HG03060 (cell line): ENCODE measurements around the gene SRD5A3.
"Not testable (repeated sequence)": the region's sequence is repeated elsewhere in the genome, so short reads cannot be mapped to it uniquely, and the experiment has no call there.

Experiments
- ATAC-seq: cut with Tn5 transposase; IDR thresholded peaks from one replicate; pipeline ENCODE4 v1.9.1; 2021; ENCODE audit warnings: low read depth, moderate number of reproducible peaks; ENCODE audit not compliant: unreplicated experiment

SRD5A3 gene

DNA sequence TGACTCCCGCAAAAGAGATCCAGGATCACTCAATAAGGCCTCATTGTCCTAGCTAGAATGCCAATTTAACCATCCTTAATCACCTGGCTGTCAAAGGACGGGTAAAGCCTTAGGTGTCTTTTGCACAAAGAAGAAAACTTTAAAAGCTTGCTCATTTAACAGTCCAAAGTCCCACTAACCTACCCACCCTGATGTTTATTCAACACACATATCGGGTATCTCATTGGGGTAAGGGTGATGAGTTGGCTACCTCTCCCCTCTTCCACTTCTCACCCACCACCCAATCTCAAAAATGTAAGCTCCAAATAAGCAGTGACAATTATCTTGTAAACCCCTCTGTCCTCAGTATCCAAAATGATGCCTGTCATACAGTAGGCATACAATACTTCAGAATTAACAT is 988 bp upstream of the SRD5A3 start:
- ATAC-seq: no peak

DNA sequence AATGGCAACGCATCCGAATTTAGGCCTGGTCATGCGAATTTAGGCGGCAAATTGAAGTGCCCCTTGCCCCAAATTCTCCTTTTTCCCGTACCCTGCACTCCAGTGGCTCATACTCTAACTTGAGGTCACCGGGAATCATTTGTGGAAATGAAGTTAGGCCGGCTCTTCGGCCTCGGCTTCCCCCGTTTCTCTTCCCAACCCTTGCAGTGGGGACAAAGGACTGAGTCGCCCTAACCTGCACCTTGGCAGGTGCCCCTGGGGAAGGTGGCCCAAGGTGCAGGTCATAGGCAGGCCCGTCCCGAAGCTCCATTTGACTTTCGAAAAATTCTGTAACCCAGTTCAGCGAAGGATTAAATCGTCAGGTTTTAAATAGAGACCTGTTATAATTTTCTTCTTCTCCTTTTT is 811 bp downstream of the SRD5A3 start:
- ATAC-seq: peak; percentile 1

DNA sequence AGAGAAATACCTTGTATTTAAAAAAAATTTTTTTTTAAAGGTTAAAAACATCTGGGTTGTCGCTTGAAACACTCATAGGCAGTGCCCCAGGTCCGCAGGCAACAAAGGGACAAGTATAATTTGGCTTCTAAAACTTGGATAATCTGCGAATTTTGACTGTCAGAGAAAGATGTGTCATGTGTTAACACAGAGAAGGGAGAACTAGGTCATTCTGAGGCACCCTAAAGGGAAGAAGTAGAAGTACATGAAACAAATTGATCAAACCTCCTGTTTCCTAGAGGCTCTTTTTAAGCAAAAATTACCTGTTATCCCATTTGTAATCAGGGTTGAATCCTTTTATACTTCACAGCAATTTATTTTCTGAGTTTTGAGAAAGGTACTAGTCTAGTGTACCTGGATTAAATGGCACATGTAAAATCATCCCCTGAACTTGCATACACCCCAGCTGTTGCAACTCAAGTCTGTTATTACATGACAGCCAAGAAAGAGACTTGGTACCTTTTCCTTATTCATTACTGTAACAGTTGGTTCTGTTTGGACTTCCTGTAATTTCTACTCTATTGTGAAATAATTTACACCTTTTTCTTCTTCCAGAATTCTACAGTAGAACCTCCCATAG is 1.7 kb downstream of the SRD5A3 start:
- no peak for ATAC-seq

DNA sequence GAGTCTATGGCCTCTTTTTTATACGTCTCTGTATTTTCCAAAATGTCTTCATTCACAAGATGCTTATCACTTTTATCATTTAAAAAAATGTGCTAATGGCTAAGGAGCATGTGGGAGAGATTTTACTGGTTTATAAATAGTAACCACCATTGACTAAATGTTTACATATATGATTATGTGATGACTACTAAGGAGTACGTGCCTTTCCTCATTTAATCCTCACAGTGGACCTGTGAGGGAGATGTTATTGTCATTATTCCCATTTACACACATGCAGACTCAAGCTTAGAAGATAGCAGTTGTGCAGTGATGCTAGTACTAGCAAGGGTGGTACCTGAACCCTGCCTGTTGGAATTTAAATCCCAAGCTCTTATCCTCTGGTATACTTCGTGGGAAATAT is 2.4 kb downstream of the SRD5A3 start:
- no peak for ATAC-seq

DNA sequence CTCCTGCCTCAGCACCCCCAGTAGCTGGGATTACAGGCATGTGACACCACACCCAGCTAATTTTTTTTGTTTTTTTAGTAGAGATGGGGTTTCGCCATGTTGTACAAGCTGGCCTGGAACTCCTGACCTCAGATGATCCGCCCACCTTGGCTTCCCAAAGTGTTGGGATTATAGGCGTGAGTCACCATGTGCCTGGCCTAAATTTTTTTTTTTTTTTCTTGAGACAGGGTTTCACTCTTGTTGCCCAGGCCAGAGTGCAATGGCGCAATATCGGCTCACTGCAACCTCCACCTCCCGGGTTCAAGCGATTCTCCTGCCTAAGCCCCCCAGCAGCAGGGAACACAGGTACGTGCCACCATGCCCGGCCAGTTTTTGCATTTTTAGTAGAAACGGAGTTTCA is 4.8 kb downstream of the SRD5A3 start:
- ATAC-seq: not testable (repeated sequence)

DNA sequence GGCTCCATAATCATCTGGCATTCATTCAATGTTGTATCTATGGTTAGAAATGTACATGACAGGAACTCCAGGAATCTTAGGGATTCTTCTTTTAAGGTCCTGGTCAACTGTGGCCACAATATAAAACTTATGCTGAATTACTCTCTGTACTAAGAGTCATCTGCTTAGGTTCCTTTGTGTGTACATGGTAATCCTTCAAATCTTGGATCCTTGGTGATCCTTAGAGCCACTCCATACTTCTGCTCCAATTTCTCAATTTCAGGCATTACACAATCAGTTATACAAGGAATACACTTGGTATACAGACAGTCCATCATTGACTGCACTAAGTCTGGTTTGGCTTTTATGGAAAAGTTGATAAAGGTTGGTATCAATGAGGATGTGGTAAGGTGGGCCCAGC is 5.8 kb downstream of the SRD5A3 start:
- no peak for ATAC-seq

DNA sequence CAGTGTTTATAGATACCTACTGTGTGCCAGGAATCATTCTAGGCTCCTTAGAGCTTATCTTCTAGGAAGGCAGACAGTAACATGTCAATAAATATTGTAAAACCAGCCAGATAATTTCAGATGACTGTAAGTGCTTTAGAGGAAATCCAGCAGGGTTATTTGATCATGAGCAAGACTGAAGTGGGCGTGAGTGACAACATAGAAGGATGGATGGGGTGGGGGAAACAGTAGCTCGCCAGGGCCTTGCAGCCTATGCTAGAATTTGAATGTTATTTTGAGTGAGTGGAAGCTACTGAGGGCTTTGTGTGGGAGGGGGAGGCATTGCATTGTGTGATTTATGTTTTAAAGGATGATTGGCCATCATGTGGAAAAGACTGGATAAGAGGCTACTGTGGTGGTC is 6.7 kb downstream of the SRD5A3 start:
- no peak for ATAC-seq

DNA sequence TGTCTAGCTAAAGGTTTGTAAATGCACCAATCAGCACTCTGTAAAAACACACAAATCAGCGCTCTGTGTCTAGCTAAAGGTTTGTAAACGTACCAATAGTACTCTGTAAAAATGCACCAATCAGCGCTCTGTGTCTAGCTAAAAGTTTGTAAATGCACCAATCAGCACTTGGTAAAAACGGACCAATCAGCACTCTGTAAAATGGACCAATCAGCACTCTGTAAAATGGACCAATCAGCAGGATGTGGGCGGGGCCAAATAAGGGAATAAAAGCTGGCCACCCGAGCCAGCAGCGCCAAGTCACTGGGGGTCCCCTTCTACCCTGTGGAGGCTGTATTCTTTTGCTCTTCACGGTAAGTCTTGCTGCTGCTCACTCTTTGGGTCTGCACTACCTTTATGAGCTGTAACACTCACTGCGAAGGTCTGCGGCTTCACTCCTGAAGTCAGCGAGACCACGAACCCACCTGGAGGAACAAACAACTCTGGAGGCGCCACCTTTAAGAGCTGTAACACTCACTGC is 7.2 kb downstream of the SRD5A3 start:
- ATAC-seq: not testable (repeated sequence)

DNA sequence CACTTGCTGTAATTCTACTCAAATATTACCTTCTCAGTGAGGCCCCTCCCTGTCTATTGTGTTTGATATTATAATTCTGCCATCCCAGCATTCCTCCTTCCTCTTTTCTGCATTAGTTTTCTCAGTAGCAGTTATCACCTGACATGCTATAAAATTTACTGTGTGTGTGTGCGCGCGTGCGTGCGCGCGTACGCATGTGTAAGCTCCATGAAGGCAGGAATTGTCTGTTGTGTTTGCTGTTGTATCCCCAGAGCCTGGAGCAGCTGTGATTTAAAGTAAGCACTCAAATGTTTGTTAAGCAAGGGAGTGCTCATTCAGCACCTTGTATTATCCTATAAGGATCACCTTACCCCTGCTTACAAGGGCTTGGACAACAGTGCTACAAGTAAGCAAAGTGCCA is 8.6 kb downstream of the SRD5A3 start:
- ATAC-seq: no peak

DNA sequence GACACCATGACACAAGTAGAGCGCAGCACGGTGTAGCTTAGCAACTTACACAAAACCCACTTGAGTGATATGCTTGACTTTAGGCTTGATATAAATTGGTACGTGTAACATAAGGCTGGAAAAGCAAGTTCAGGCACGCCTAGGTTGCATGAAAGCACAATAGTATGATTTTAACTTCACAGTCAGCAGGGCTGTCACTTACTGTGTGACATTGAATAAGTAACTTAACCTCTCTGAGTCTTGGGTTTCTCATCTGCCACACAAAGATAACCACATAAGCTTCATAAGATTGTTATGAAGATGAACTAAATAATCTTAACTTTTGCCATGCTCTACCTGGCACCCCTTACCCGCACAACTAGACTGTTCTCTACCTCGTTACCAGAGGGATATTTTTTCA is 9.5 kb downstream of the SRD5A3 start:
- no peak for ATAC-seq

DNA sequence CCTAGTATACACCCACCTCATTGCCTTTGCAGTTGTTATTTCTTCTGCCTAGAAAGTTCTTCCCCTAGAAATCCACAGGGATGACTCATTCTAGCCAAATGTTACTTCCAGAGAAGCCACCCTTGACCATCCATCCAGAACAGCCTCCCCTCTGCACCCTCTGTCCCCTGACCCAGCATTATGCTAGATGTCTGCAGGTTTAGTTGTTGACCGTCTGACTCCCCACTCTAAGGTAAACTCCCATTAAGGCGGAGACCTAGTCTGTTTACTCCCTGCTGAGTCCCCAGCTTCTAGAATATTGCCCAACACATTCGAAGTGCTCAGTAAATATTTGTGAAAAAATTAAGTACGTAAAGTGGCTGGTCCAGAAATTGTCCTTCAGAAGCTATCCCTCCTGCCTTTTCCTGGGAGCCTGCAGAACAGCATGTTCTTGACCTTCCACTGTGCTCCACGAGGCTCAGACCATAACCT is 11.0 kb downstream of the SRD5A3 start:
- no peak for ATAC-seq

DNA sequence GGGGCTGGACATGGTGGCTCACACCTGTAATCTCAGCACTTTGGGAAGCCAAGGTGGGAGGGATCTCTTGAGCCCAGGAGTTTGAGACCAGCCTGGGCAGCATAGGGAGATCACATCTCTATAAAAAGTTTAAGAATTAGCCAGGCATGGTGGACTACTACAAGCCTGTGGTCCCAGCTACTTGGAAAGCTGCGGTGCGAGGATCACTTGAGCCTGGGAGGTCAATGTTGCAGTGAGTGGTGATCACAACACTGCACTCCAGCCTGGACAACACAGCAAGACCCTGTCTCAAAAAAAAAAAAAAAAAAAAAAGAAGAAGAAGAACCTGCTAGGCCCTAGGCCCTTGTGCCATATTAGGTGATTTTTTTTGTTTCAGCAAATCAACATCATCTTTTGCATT is 12.2 kb downstream of the SRD5A3 start:
- no peak for ATAC-seq

DNA sequence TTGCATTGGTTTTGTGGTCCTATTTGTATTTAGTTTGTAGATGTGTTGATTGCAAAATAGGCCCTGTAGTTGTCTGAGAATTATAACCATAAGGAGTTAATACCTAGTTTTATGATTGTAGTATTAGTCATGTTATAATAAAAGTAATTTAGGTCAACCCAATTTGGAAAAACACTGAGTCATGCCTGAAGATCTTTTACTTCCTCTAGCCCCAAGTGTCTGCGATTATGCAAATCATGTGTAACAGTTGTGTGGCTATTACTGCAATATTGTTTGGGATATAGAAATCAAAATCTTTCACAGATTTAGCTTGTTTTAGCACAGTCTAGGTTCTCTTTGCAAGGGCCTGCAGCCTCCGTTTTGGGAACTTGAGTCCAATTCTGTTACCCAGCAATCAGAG is 12.6 kb downstream of the SRD5A3 start:
- ATAC-seq: peak; percentile 93

DNA sequence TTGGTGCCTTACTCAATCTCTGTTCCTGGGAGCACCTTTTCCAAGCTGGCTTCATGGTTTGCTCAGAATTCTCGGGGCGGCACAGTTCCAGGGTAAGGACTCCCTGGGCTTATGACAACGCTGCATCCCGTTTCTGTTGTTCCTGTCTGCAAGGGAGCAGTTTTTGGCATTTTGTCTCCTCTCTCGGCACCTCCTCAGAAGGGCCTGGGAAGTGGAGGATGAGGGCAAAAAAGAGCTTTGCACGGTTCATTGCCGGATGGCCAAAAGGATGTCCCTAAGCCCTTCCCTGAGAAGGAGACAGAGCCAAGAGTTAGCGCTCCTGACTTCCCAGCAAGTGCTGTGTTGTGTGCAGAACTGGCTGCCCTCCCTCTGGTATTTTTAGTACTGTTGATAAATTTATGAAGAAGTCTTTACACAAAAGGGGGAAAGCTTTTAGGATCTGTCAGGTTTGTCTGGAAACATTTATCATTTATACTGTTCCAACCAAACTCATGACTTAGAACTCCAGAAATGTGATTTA is 13.4 kb downstream of the SRD5A3 start:
- no peak for ATAC-seq

DNA sequence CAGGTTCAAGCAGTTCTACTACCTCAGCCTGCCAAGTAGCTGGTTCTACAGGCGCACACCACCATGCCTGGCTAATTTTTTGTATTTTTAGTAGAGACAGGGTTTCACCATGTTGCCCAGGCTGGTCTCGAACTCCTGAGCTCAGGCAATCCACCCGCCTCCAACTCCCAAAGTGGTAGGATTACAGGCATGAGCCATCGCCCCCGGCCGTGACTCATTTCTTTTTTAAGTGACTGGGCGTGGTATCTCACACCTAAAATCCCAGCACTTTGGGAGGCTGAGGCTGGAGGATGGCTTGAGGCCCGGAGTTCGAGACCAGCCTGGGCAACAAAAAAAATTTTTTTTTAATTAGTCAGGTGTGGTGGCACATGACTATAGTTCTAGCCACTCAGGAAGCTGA is 16.9 kb downstream of the SRD5A3 start:
- not testable (repeated sequence) for ATAC-seq

DNA sequence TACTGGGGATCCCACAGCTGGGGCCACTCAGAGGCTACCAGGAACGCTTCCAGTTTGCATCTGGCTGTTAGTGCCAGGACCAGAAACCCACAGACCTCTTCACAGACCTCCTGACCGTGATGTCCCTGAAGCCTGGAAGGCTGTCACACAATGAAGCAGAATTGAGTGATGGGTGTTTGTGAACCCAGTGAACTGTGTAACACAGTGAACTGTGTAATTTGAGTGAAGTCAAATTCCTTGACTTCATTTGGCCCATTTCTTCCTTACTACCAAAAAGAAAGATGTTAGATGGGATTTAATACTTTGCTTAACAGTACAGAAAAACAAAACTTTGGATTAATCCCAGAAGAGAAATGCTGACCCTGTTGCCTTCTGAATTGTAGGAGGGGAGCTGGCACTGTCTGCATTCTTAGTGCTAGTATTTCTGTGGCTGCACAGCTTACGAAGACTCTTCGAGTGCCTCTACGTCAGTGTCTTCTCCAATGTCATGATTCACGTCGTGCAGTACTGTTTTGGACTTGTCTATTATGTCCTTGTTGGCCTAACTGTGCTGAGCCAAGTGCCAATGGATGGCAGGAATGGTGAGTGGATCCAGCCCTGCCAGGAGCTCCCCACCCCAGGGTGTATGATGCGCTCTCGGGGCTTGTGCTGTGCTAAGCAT is 17.8 kb downstream of the SRD5A3 start:
- ATAC-seq: no peak

DNA sequence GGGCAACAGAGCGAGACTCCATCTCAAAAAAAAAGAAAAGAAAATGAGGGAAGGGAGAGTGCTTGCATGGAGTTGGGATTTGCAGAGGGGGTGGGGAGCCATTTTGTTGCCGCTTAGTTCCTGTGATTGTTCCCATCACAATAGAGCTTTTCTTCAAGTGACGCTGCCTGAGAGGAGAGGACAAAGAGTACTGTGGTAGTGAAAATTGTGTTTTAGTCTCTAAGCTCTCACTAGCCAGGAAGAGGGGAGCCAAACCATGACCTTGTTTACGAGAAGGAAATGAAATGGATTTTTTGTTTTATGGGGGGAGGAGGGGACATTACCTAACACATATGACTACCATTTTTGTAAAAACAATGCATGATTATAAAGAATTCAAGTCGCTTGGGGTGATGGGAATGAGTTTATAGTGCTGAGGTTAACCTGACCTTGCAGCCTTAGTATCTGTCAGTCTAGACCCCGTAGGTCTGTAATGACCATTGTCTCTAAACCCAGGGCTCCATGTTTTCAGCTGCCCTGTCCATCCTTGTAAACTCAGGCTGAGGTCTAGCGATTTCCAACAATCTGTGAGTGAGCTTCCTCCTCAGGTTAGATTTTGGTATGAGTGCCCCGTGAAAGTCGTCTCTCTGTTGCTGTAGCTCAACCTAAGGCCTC is 18.8 kb downstream of the SRD5A3 start:
- no peak for ATAC-seq

DNA sequence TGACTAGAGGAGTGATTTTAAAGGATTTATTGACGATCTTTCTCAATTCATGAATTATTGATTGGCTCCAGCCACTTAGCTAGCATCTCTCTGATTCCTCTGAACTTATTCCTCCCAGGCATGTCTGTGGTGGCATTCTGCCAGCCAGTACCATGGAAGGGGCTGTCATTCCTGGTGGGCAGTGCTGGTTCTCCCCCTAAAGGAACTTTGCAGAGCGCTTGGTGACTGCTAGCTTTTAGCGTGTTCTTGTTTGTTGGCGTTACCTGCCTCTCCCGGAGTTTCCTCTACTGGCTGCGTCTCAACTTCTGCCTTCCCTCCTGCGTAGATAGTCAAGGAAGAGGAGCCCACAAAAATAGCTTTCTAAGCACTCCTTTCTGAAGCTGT is 19.3 kb downstream of the SRD5A3 start:
- ATAC-seq: no peak

DNA sequence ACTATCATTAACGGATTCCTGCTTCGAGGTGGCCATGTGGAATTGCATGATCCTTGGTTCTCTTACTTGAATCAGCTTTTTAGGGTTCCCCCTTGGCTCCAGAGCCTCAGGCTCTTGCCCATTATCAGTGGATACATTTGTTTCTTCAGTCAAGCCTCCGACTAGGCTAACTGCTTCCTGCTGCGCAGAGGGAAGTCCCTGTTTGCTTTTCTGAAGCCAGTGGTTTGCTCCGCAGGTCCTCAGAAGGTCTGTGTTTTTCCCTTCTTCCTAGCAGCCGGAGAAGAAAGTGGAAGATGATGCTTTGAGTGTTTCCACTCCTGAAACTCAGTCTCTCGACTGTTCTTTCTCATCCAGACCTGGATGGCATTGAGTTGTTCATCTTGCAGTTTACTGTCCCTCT is 20.6 kb downstream of the SRD5A3 start:
- ATAC-seq: no peak

DNA sequence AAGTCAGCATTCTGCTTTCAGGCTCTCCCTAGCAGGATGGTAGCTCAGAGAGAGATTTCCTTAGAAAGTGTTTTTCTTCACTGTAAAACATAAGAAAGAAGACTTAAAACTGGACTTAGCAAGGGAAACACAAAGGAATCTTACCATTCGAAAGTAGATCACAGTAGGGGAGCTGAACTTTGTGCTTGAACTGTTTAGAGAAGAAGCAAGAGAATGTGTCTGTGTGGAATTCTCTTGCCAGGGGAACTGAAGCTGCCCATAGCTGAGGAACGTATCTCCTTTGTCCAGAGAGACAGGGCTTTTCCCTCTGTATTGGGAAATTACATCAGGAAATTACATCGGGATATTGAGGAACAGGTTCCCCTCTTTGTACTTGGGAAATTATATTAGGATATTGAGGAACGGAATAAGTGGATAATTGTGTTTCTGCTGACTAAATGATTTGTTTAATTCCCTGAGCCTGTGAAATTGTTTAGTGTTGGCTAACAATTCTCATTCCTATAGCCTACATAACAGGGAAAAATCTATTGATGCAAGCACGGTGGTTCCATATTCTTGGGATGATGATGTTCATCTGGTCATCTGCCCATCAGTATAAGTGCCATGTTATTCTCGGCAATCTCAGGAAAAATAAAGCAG is 21.2 kb downstream of the SRD5A3 start:
- no peak for ATAC-seq

DNA sequence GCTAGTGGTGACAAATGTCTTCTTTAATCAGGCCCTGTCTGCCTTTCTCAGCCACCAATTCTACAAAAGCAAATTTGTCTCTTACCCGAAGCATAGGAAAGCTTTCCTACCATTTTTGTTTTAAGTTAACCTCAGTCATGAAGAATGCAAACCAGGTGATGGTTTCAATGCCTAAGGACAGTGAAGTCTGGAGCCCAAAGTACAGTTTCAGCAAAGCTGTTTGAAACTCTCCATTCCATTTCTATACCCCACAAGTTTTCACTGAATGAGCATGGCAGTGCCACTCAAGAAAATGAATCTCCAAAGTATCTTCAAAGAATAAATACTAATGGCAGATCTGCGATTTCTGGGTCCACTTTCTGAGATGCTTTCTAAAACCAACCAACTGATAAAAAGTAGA is 23.9 kb downstream of the SRD5A3 start:
- no peak for ATAC-seq
